Stomach (tissue), 4 donors: ENCODE results near the gene PDCD6IP.

Experiments used
- CTCF ChIP-seq, 7 experiments: fragments of 450-650 bp in 4 of 7; fragments of 200-600 bp in 3 of 7; sonication (generic) in 3 of 7; IDR thresholded peaks; one replicate each; pipeline ENCODE4 v1.5.1; 2016 to 2019; ENCODE audit warnings: antibody characterized with exemption in 7 of 7, control low read depth in 2 of 7, mild to moderate bottlenecking in 1 of 7
- POLR2AphosphoS5 ChIP-seq, 3 donors: sonication (generic); formaldehyde crosslinking; IDR thresholded peaks; one replicate each; pipeline ENCODE4 v1.6.1; 2016; ENCODE audit warnings: antibody characterized with exemption in 3 of 3

DNA sequence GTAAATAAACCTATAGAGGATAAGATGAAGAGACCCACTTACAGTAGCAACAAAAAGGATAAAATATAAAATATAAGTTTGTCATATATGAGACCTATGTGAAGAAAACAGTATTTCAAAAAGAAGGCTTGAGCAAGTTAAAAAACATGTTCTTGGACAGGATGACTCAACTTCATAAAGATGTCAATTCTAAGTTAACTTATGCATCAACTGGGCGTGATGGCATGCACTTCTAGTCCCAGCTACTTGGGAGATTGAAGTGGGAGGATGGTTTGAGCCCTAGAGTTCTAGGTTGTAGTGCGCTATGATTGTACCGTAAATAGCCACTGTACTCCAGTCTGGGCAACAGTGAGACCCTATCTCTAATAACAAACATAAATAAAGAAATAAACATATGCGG lies 59.7 kb downstream of the PDCD6IP start:
- TF ChIP-seq CTCF (IDR thresholded peaks at IDR 0.05) (no peak), POLR2AphosphoS5 (IDR thresholded peaks at IDR 0.05) (no peak)
